ENCODE data around the gene LAMTOR1. TPM values are rescaled to one million over a fixed set of nuclear protein-coding genes. Genes with fewer than 3 reads are reported as not detected.

The LAMTOR1 gene
- total RNA-seq, 1 donor from 2014 or later: 65.8 TPM

DNA sequence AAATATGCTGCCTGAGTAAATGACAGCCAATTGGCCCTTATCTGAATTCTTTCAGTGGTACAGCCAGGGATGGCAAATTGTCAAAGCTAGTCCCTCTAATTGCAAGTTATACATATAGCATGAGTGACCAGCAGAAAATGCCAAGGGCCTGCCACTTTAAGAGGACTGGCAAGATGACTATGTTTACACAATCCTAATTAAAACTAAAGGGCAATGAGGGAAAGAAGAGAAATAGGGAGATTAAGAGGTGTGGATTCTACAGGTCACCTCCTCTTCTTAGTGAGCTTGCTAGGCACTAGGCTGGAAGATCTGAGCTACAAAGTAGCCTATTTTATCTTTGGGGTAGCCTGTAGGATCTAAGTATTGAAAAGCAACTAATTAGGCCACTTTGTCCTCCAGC is 36.2 kb downstream of the LAMTOR1 start:
- Histone ChIP-seq H3K27ac (ENCODE audit: low read depth, low read length) (no peak overlapping the region), H3K9ac (ENCODE audit: low read length) (no peak overlapping the region), H3K4me3 (ENCODE audit: insufficient read depth, low read depth, low read length) (no peak overlapping the region), H3K9me3 (ENCODE audit: insufficient read depth, low read depth, low read length) (no peaks in the 10 kb centered on the region), H3K27me3 (ENCODE audit: insufficient read depth, low read length) (no peaks in the 10 kb centered on the region), H3K4me1 (ENCODE audit: insufficient read depth, low read length) (peaks cover 32% of the 10 kb centered on the region), H3K4me2 (ENCODE audit: low read length) (no peak overlapping the region), H3K36me3 (ENCODE audit: insufficient read depth, low read length) (no peaks in the 10 kb centered on the region), H2AFZ (ENCODE audit: low read depth, low read length) (no peak overlapping the region), H4K20me1 (ENCODE audit: insufficient read depth, low read length) (no peaks in the 10 kb centered on the region), H3K79me2 (ENCODE audit: insufficient read depth, low read length) (peaks cover 83% of the 10 kb centered on the region)
- Mint-ChIP-seq H3K9me3 (ENCODE audit: unreplicated experiment) (no peaks in the 10 kb centered on the region), H3K27ac (ENCODE audit: unreplicated experiment) (peak overlapping the region; percentile 8), H3K4me1 (ENCODE audit: low read depth, unreplicated experiment) (peaks cover 52% of the 10 kb centered on the region), H3K4me3 (ENCODE audit: unreplicated experiment) (peak overlapping the region; percentile 34), H3K36me3 (ENCODE audit: low read depth, unreplicated experiment) (peaks cover 4% of the 10 kb centered on the region), H3K27me3 (ENCODE audit: low read depth, unreplicated experiment) (no peaks in the 10 kb centered on the region)
- TF ChIP-seq, protein P1, sequence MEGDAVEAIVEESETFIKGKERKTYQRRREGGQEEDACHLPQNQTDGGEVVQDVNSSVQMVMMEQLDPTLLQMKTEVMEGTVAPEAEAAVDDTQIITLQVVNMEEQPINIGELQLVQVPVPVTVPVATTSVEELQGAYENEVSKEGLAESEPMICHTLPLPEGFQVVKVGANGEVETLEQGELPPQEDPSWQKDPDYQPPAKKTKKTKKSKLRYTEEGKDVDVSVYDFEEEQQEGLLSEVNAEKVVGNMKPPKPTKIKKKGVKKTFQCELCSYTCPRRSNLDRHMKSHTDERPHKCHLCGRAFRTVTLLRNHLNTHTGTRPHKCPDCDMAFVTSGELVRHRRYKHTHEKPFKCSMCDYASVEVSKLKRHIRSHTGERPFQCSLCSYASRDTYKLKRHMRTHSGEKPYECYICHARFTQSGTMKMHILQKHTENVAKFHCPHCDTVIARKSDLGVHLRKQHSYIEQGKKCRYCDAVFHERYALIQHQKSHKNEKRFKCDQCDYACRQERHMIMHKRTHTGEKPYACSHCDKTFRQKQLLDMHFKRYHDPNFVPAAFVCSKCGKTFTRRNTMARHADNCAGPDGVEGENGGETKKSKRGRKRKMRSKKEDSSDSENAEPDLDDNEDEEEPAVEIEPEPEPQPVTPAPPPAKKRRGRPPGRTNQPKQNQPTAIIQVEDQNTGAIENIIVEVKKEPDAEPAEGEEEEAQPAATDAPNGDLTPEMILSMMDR (IDR thresholded peaks at IDR 0.05; ENCODE audit: insufficient read depth, low read depth, low read length): no peak
- no peak for TF ChIP-seq EZH2 (IDR thresholded peaks at IDR 0.05; ENCODE audit: insufficient read depth, low read length)
- DNase-seq (ENCODE audit: low read depth) (no peak), FAIRE-seq (no peak)

GRCh38 chr11:72061739-72062396 is 41.2 kb downstream of the LAMTOR1 start:
- H3K9me3 ChIP-seq (ENCODE audit: insufficient read depth, low read depth, low read length): no peaks in the 10 kb centered on the region
- H3K36me3 ChIP-seq (ENCODE audit: insufficient read depth, low read length): peaks cover 4% of the 10 kb centered on the region
- FAIRE-seq: no peak
- H3K4me3 Mint-ChIP-seq (ENCODE audit: unreplicated experiment): no peak overlapping the region
- H3K27me3 Mint-ChIP-seq (ENCODE audit: low read depth, unreplicated experiment): no peaks in the 10 kb centered on the region
- H3K27me3 ChIP-seq (ENCODE audit: insufficient read depth, low read length): no peaks in the 10 kb centered on the region
- no peak for DNase-seq (ENCODE audit: low read depth)
- no peak overlapping the region for H2AFZ ChIP-seq (ENCODE audit: low read depth, low read length)
- H3K4me2 ChIP-seq (ENCODE audit: low read length): no peak overlapping the region
- no peak for TF ChIP-seq EZH2 (IDR thresholded peaks at IDR 0.05; ENCODE audit: insufficient read depth, low read length)
- TF ChIP-seq, protein P1 (IDR thresholded peaks at IDR 0.05; ENCODE audit: insufficient read depth, low read depth, low read length): no peak
- H3K4me1 ChIP-seq (ENCODE audit: insufficient read depth, low read length): peaks cover 4% of the 10 kb centered on the region
- peaks cover 19% of the 10 kb centered on the region for H3K4me1 Mint-ChIP-seq (ENCODE audit: low read depth, unreplicated experiment)
- no peaks in the 10 kb centered on the region for H3K9me3 Mint-ChIP-seq (ENCODE audit: unreplicated experiment)
- H4K20me1 ChIP-seq (ENCODE audit: insufficient read depth, low read length): no peaks in the 10 kb centered on the region
- no peak overlapping the region for H3K9ac ChIP-seq (ENCODE audit: low read length)
- no peak overlapping the region for H3K27ac Mint-ChIP-seq (ENCODE audit: unreplicated experiment)
- H3K27ac ChIP-seq (ENCODE audit: low read depth, low read length): no peak overlapping the region
- peaks cover 75% of the 10 kb centered on the region for H3K79me2 ChIP-seq (ENCODE audit: insufficient read depth, low read length)
- H3K4me3 ChIP-seq (ENCODE audit: insufficient read depth, low read depth, low read length): no peak overlapping the region
- peaks cover 4% of the 10 kb centered on the region for H3K36me3 Mint-ChIP-seq (ENCODE audit: low read depth, unreplicated experiment)

- Histone ChIP-seq H4K20me1 (ENCODE audit: insufficient read depth, low read length) (no peaks in the 10 kb centered on the region), H3K4me2 (ENCODE audit: low read length) (no peak overlapping the region), H3K36me3 (ENCODE audit: insufficient read depth, low read length) (peaks cover 4% of the 10 kb centered on the region), H3K9me3 (ENCODE audit: insufficient read depth, low read depth, low read length) (no peaks in the 10 kb centered on the region), H3K4me1 (ENCODE audit: insufficient read depth, low read length) (no peaks in the 10 kb centered on the region), H3K27me3 (ENCODE audit: insufficient read depth, low read length) (no peaks in the 10 kb centered on the region), H3K4me3 (ENCODE audit: insufficient read depth, low read depth, low read length) (no peak overlapping the region), H2AFZ (ENCODE audit: low read depth, low read length) (no peak overlapping the region), H3K79me2 (ENCODE audit: insufficient read depth, low read length) (peaks cover 80% of the 10 kb centered on the region), H3K9ac (ENCODE audit: low read length) (no peak overlapping the region), H3K27ac (ENCODE audit: low read depth, low read length) (peak overlapping the region; percentile 32)
- no peak for TF ChIP-seq EZH2 (IDR thresholded peaks at IDR 0.05; ENCODE audit: insufficient read depth, low read length)
- TF ChIP-seq, protein P1 (IDR thresholded peaks at IDR 0.05; ENCODE audit: insufficient read depth, low read depth, low read length): no peak
- DNase-seq (ENCODE audit: low read depth) (peak; percentile 44), FAIRE-seq (no peak)
- Mint-ChIP-seq H3K27me3 (ENCODE audit: low read depth, unreplicated experiment) (no peaks in the 10 kb centered on the region), H3K4me3 (ENCODE audit: unreplicated experiment) (no peak overlapping the region), H3K9me3 (ENCODE audit: unreplicated experiment) (no peaks in the 10 kb centered on the region), H3K27ac (ENCODE audit: unreplicated experiment) (peak overlapping the region; percentile 43), H3K36me3 (ENCODE audit: low read depth, unreplicated experiment) (no peaks in the 10 kb centered on the region), H3K4me1 (ENCODE audit: low read depth, unreplicated experiment) (peaks cover 10% of the 10 kb centered on the region)
These were observed 44.6 kb downstream of the LAMTOR1 start for GRCh38 chr11:72058416-72059034.
